Measurements from ENCODE around the gene BLVRB.
"Not testable (repeated sequence)": the region's sequence is repeated elsewhere in the genome, so short reads cannot be mapped to it uniquely, and the experiment has no call there.

BLVRB gene

GRCh38 chr19:40413291-40413845, 52.2 kb downstream of the BLVRB start, which contains the start of gene PRX:
Gene PRX, minus strand, starts transcription at chr19:40413378. Its CDS starts 5,446 bp downstream, at chr19:40407932.
- H3K4me3 ChIP-seq (replicated peaks in 1 of 2; ENCODE audit: low read depth in 2 of 2, low read length in 2 of 2) = no peak within 1 kb of the TSS
- no peak for TF ChIP-seq CTCF (IDR thresholded peaks at IDR 0.05; ENCODE audit: low read depth, low read length)

GRCh38 chr19:40412866-40413265, 52.7 kb downstream of the BLVRB start:
- DNase-seq (ENCODE audit: low read depth in 2 of 2) = no peak
- TF ChIP-seq CTCF (IDR thresholded peaks at IDR 0.05; ENCODE audit: low read depth, low read length) = no peak
- no peak overlapping the region for H3K4me3 ChIP-seq (replicated peaks in 1 of 2; ENCODE audit: low read depth in 2 of 2, low read length in 2 of 2)

More at GRCh38 chr19:40413291-40413845, 52.2 kb downstream of the BLVRB start, which contains the start of gene PRX:
- DNase-seq (ENCODE audit: low read depth in 2 of 2) = no peak

- no peak for DNase-seq (ENCODE audit: low read depth in 2 of 2)
- no peak overlapping the region for H3K4me3 ChIP-seq (replicated peaks in 1 of 2; ENCODE audit: low read depth in 2 of 2, low read length in 2 of 2)
- no peak for TF ChIP-seq CTCF (IDR thresholded peaks at IDR 0.05; ENCODE audit: low read depth, low read length)
Observed at GRCh38 chr19:40411958-40412499, 53.5 kb downstream of the BLVRB start.

GRCh38 chr19:40411125-40411842, 54.3 kb downstream of the BLVRB start:
- DNase-seq (ENCODE audit: low read depth in 2 of 2) = no peak
- no peak for TF ChIP-seq CTCF (IDR thresholded peaks at IDR 0.05; ENCODE audit: low read depth, low read length)
- no peak overlapping the region for H3K4me3 ChIP-seq (replicated peaks in 1 of 2; ENCODE audit: low read depth in 2 of 2, low read length in 2 of 2)

GRCh38 chr19:40410030-40410389, 55.5 kb downstream of the BLVRB start:
- TF ChIP-seq CTCF (IDR thresholded peaks at IDR 0.05; ENCODE audit: low read depth, low read length) = no peak
- DNase-seq (ENCODE audit: low read depth in 2 of 2) = no peak

GRCh38 chr19:40408598-40408925, 57.0 kb downstream of the BLVRB start:
- not testable (repeated sequence) for DNase-seq (ENCODE audit: low read depth in 2 of 2); H3K4me3 ChIP-seq (replicated peaks in 1 of 2; ENCODE audit: low read depth in 2 of 2, low read length in 2 of 2)

More at GRCh38 chr19:40410030-40410389, 55.5 kb downstream of the BLVRB start:
- no peak overlapping the region for H3K4me3 ChIP-seq (replicated peaks in 1 of 2; ENCODE audit: low read depth in 2 of 2, low read length in 2 of 2)

- no peak for TF ChIP-seq CTCF (IDR thresholded peaks at IDR 0.05; ENCODE audit: low read depth, low read length)
- no peak for DNase-seq (ENCODE audit: low read depth in 2 of 2)
- H3K4me3 ChIP-seq (replicated peaks in 1 of 2; ENCODE audit: low read depth in 2 of 2, low read length in 2 of 2) = no peak overlapping the region
Observed at GRCh38 chr19:40407714-40408597, 57.6 kb downstream of the BLVRB start.
